ENCODE results near the gene LRP5.

The LRP5 gene

GRCh38 chr11:68331338-68331947 lies 19.1 kb downstream of the LRP5 start:
- Histone ChIP-seq H3K36me3 (ENCODE audit: control insufficient read depth, insufficient read depth, low read length) (no peaks in the 10 kb centered on the region), H3K27me3 (ENCODE audit: control insufficient read depth, insufficient read depth, low read length) (no peaks in the 10 kb centered on the region), H3K9ac (no peak overlapping the region), H3K4me1 (no peaks in the 10 kb centered on the region), H3K4me3 (ENCODE audit: low read depth, low read length) (no peak overlapping the region), H3K79me2 (peaks cover 2% of the 10 kb centered on the region), H2AFZ (no peak overlapping the region), H3K9me3 (ENCODE audit: control insufficient read depth, low read length) (no peaks in the 10 kb centered on the region), H3K27ac (no peak overlapping the region), H3K4me2 (ENCODE audit: low read length) (no peak overlapping the region)
- TF ChIP-seq CTCF (IDR thresholded peaks at IDR 0.05): no peak

GRCh38 chr11:68332186-68332585 lies 19.8 kb downstream of the LRP5 start:
- no peaks in the 10 kb centered on the region for H3K4me1 ChIP-seq
- H2AFZ ChIP-seq: no peak overlapping the region
- H3K27ac ChIP-seq: no peak overlapping the region
- H3K4me3 ChIP-seq (ENCODE audit: low read depth, low read length): no peak overlapping the region
- no peak overlapping the region for H3K9ac ChIP-seq
- H3K9me3 ChIP-seq (ENCODE audit: control insufficient read depth, low read length): no peaks in the 10 kb centered on the region
- H3K27me3 ChIP-seq (ENCODE audit: control insufficient read depth, insufficient read depth, low read length): no peaks in the 10 kb centered on the region
- peaks cover 4% of the 10 kb centered on the region for H3K79me2 ChIP-seq
- H3K36me3 ChIP-seq (ENCODE audit: control insufficient read depth, insufficient read depth, low read length): no peaks in the 10 kb centered on the region
- no peak for TF ChIP-seq CTCF (IDR thresholded peaks at IDR 0.05)
- no peak overlapping the region for H3K4me2 ChIP-seq (ENCODE audit: low read length)

- no peak overlapping the region for H3K27ac ChIP-seq
- no peak overlapping the region for H3K9ac ChIP-seq
- H2AFZ ChIP-seq: no peak overlapping the region
- no peaks in the 10 kb centered on the region for H3K27me3 ChIP-seq (ENCODE audit: control insufficient read depth, insufficient read depth, low read length)
- peaks cover 4% of the 10 kb centered on the region for H3K79me2 ChIP-seq
- no peak overlapping the region for H3K4me3 ChIP-seq (ENCODE audit: low read depth, low read length)
- no peaks in the 10 kb centered on the region for H3K36me3 ChIP-seq (ENCODE audit: control insufficient read depth, insufficient read depth, low read length)
- no peak for TF ChIP-seq CTCF (IDR thresholded peaks at IDR 0.05)
- no peaks in the 10 kb centered on the region for H3K9me3 ChIP-seq (ENCODE audit: control insufficient read depth, low read length)
- no peak overlapping the region for H3K4me2 ChIP-seq (ENCODE audit: low read length)
- H3K4me1 ChIP-seq: no peaks in the 10 kb centered on the region
Measured at GRCh38 chr11:68333173-68333572, 20.8 kb downstream of the LRP5 start.

GRCh38 chr11:68334923-68335322 lies 22.5 kb downstream of the LRP5 start:
- no peaks in the 10 kb centered on the region for H3K27me3 ChIP-seq (ENCODE audit: control insufficient read depth, insufficient read depth, low read length)
- no peak overlapping the region for H2AFZ ChIP-seq
- no peaks in the 10 kb centered on the region for H3K4me1 ChIP-seq
- no peaks in the 10 kb centered on the region for H3K36me3 ChIP-seq (ENCODE audit: control insufficient read depth, insufficient read depth, low read length)
- H3K9me3 ChIP-seq (ENCODE audit: control insufficient read depth, low read length): no peaks in the 10 kb centered on the region
- no peak for TF ChIP-seq CTCF (IDR thresholded peaks at IDR 0.05)
- no peak overlapping the region for H3K27ac ChIP-seq
- H3K9ac ChIP-seq: no peak overlapping the region
- H3K79me2 ChIP-seq: peaks cover 5% of the 10 kb centered on the region
- H3K4me3 ChIP-seq (ENCODE audit: low read depth, low read length): no peak overlapping the region
- H3K4me2 ChIP-seq (ENCODE audit: low read length): no peak overlapping the region

- Histone ChIP-seq H3K4me2 (ENCODE audit: low read length) (no peak overlapping the region), H3K4me1 (no peaks in the 10 kb centered on the region), H2AFZ (no peak overlapping the region), H3K36me3 (ENCODE audit: control insufficient read depth, insufficient read depth, low read length) (no peaks in the 10 kb centered on the region), H3K4me3 (ENCODE audit: low read depth, low read length) (no peak overlapping the region), H3K9me3 (ENCODE audit: control insufficient read depth, low read length) (no peaks in the 10 kb centered on the region), H3K79me2 (peaks cover 5% of the 10 kb centered on the region), H3K27me3 (ENCODE audit: control insufficient read depth, insufficient read depth, low read length) (no peaks in the 10 kb centered on the region), H3K27ac (no peak overlapping the region), H3K9ac (no peak overlapping the region)
- no peak for TF ChIP-seq CTCF (IDR thresholded peaks at IDR 0.05)
Measured at GRCh38 chr11:68335683-68336082, 23.3 kb downstream of the LRP5 start.
